Measurements from ENCODE around the gene NEUROD4. TPM values are rescaled to one million over a fixed set of nuclear protein-coding genes. Genes with fewer than 3 reads are reported as not detected.
A peak's percentile ranks its signal among the peaks of the same experiment; 100 is the strongest.

Gene NEUROD4
- total and polyA plus RNA-seq, 8 donors, result not detected

DNA sequence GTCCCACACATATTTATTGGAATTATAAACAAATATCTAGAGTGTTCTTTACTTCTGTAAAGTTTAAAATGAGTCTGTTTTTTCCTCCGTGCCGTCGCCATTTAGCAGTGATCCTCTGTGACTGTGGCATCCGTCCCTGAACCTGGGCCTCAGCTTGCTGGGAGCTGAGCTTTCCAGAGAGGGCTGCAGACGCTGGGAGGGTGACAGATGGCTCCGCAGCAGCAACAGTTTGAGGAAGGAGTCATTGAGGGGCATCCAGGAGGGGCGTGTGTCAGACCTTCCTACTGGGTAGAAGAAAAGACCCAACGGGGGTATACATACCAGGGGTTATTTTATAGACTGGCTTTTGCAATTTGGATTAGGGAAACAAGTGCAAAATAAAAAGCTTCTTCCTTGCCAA, 47.9 kb downstream of the NEUROD4 start:
- H3K27ac ChIP-seq, result no peak overlapping the region
- DNase-seq, result no peak
- peaks cover 0 to 7% (median 0%) of the 10 kb centered on the region in 3 donors for H3K27me3 ChIP-seq
- no peaks in the 10 kb centered on the region for H3K4me1 ChIP-seq
- H3K36me3 ChIP-seq, result no peaks in the 10 kb centered on the region
- H3K4me3 ChIP-seq, result no peak overlapping the region
- WGBS, 5 donors, result 49 to 70% (median 66%) methylated on average over 8 of the region's 8 CpGs
- TF ChIP-seq, protein P1, sequence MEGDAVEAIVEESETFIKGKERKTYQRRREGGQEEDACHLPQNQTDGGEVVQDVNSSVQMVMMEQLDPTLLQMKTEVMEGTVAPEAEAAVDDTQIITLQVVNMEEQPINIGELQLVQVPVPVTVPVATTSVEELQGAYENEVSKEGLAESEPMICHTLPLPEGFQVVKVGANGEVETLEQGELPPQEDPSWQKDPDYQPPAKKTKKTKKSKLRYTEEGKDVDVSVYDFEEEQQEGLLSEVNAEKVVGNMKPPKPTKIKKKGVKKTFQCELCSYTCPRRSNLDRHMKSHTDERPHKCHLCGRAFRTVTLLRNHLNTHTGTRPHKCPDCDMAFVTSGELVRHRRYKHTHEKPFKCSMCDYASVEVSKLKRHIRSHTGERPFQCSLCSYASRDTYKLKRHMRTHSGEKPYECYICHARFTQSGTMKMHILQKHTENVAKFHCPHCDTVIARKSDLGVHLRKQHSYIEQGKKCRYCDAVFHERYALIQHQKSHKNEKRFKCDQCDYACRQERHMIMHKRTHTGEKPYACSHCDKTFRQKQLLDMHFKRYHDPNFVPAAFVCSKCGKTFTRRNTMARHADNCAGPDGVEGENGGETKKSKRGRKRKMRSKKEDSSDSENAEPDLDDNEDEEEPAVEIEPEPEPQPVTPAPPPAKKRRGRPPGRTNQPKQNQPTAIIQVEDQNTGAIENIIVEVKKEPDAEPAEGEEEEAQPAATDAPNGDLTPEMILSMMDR (IDR thresholded peaks at IDR 0.05), result no peak
- TF ChIP-seq EP300 (IDR thresholded peaks at IDR 0.05) (no peak), POLR2A (IDR thresholded peaks at IDR 0.05) (no peak), POLR2AphosphoS5 (IDR thresholded peaks at IDR 0.05) (no peak)
- no peaks in the 10 kb centered on the region for H3K9me3 ChIP-seq
- intact Hi-C loops (cut with DNase I; ENCODE audit: low total_unique reads), result no loop called here

DNA sequence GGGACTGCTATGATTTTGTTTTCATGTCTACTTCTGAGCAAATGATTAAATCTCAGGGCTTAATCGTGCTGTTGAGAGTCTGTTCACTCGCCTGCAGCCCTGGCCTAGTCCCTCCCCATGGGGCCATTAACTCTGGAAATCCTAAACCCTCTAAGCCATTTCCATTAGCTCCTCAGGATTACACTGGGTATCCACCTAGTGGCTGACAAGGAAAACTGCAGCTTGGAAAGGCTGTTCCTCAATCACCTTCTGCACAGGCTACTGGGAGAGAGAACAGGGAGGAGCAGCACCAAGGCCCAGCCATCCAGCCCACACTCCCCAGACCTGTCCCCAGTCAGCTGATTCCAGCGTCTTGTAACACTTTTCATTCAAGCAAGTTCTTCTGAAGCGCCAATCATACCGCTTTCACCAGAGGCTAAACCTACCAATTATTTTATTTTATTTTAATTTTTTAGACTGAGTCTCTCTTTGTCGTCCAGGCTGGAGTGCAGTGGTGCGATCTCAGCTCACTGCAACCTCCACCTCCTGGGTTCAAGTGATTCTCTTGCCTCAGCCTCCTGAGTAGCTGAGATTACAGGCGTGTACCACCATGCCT, 48.7 kb downstream of the NEUROD4 start:
- intact Hi-C loops (cut with DNase I; ENCODE audit: low total_unique reads), result no loop called here
- Histone ChIP-seq H3K4me3 (no peak overlapping the region), H3K27ac (no peak overlapping the region), H3K4me1 (no peaks in the 10 kb centered on the region), H3K36me3 (no peaks in the 10 kb centered on the region), H3K9me3 (no peaks in the 10 kb centered on the region), H3K27me3 (no peaks in the 10 kb centered on the region)
- WGBS, 5 donors, result 55 to 60% (median 57%) methylated on average over 8 of the region's 8 CpGs
- peak in 1 of 2 donors; percentile 68 for DNase-seq
- TF ChIP-seq EP300 (IDR thresholded peaks at IDR 0.05) (no peak), POLR2AphosphoS5 (IDR thresholded peaks at IDR 0.05) (no peak), POLR2A (IDR thresholded peaks at IDR 0.05) (no peak)
- TF ChIP-seq, protein P1 (IDR thresholded peaks at IDR 0.05), result peak in 5 of 7 experiments; percentile 20 to 76 (median 66)

DNA sequence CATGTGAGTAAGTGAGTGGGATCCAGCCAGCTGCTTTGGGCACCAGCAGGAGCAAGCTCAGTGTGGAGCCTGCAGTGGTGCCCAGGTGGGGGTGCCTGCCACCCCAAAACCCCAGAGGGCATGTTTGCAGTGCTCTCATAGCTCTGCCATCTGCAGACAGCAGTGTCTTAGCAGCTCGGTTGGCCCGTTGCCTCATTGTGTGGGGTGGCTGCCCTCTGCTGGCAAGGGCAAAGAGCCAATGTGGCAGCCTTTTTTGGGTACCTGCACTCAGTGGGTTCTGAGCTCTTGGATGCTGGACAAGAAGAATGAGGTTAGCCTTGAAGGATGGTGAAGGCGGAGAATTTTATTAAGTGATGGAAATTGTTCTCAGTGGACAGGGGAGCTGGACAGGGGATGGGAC, 52.3 kb downstream of the NEUROD4 start:
- intact Hi-C loops (cut with DNase I; ENCODE audit: low total_unique reads), result loop anchor here (5.0 kb wide), 1 partner anchor 80 kb away; no protein-coding TSS in a partner anchor
- Histone ChIP-seq H3K4me1 (no peaks in the 10 kb centered on the region), H3K9me3 (no peaks in the 10 kb centered on the region), H3K36me3 (no peaks in the 10 kb centered on the region), H3K27me3 (peaks cover 0 to 19% (median 0%) of the 10 kb centered on the region in 3 donors), H3K27ac (no peak overlapping the region), H3K4me3 (no peak overlapping the region)
- peak; percentile 53 to 61 for DNase-seq
- TF ChIP-seq POLR2AphosphoS5 (IDR thresholded peaks at IDR 0.05) (no peak), POLR2A (IDR thresholded peaks at IDR 0.05) (no peak)
- TF ChIP-seq, protein P1 (IDR thresholded peaks at IDR 0.05), result peak in 2 of 7 experiments; percentile 9 to 18
- 40 to 58% (median 43%) methylated on average over 3 of the region's 3 CpGs for WGBS, 5 donors

DNA sequence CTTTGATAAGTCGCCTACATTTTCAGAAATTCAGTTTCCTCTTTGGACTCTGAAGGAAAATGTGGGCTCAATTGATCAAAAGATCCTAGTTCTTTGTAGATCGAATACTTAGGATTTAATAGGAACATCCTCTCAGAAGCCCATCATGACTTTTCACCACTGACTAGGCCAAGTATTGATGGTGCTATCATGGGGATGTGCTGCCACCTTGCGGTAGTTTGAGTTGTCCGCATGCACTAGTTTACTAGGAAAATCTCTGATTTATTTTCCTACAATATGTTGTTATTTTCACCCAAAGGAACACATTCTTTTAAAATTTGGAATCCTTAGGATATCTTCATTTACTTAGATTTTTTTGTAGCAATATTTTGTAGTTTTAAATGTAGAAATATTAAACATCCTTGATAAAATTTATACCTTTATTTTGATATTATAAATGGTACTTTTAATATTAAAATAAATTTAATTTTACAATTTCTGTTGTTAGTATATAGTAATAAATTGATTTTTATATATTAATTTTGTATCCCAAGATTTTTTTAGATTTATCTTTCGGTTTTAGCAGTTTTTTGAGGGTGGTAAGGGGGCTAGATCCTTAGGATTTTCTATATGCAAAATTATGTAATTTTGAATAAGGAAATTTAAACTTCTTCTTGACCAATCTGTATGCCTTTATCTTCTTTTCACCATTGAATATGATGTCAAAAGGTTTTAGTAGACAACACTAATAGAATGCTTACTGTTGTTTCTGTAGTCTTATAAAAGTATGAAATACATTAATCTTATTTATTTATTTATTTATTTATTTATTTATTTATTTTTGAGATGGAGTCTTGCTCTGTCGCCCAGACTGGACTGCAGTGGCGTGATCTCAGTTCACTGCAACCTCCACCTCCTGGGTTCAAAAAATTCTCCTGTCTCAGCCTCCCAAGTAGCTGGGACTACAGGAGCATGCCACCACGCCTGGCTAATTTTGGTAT, 53.6 kb downstream of the NEUROD4 start:
- no peaks in the 10 kb centered on the region for H3K36me3 ChIP-seq
- intact Hi-C loops (cut with DNase I; ENCODE audit: low total_unique reads), result loop anchor here (5.0 kb wide), 1 partner anchor 81 kb away; no protein-coding TSS in a partner anchor
- TF ChIP-seq, protein P1 (IDR thresholded peaks at IDR 0.05), result peak in 5 of 7 experiments; percentile 70 to 85 (median 78)
- no peak for TF ChIP-seq POLR2A (IDR thresholded peaks at IDR 0.05)
- H3K4me3 ChIP-seq, result no peak overlapping the region
- DNase-seq, result peak; percentile 72 to 92
- peaks cover 0 to 23% (median 0%) of the 10 kb centered on the region in 3 donors for H3K27me3 ChIP-seq
- H3K27ac ChIP-seq, result no peak overlapping the region
- no peaks in the 10 kb centered on the region for H3K9me3 ChIP-seq
- WGBS, 5 donors, result 31 to 38% (median 35%) methylated on average over 8 of the region's 8 CpGs
- no peaks in the 10 kb centered on the region for H3K4me1 ChIP-seq
